IMR-90 (cell line): ENCODE data around the gene SDC4.

Experiments used
- CEBPB ChIP-seq: IDR thresholded peaks from 2 replicates; pipeline ENCODE4 v1.6.1; 2012; ENCODE audit warnings: low read depth, low read length, improper control_type of control experiment
- CHD1 ChIP-seq: IDR thresholded peaks from 2 replicates; pipeline ENCODE4 v1.6.1; 2012; ENCODE audit warnings: low read depth, low read length, improper control_type of control experiment
- MAZ ChIP-seq: IDR thresholded peaks from 2 replicates; pipeline ENCODE4 v1.6.1; 2012; ENCODE audit warnings: low read depth, mild to moderate bottlenecking, low read length, improper control_type of control experiment, moderate library complexity, borderline replicate concordance
- MXI1 ChIP-seq: IDR thresholded peaks from 2 replicates; pipeline ENCODE4 v1.6.1; 2012; ENCODE audit warnings: low read depth, mild to moderate bottlenecking, low read length, moderate library complexity, borderline replicate concordance
- NFE2L2 ChIP-seq: fragments of 150-350 bp; IDR thresholded peaks from 2 replicates; pipeline ENCODE4 v1.6.1; 2016; ENCODE audit warnings: low read depth, mild to moderate bottlenecking, low read length
- POLR2A ChIP-seq: IDR thresholded peaks from 2 replicates; pipeline ENCODE4 v1.6.1; 2012; ENCODE audit warnings: mild to moderate bottlenecking, low read depth, low read length
- RAD21 ChIP-seq: IDR thresholded peaks from 2 replicates; pipeline ENCODE4 v1.6.1; 2012; ENCODE audit warnings: low read length, improper control_type of control experiment
- TF ChIP-seq, protein P1 (sequence below): conservative IDR thresholded peaks from 2 replicates; pipeline ENCODE4 v1.5.1; 2012; ENCODE audit warnings: mild to moderate bottlenecking, low read depth, low read length, improper control_type of control experiment
- TF ChIP-seq, protein P2 (sequence below): fragments of 150-350 bp; IDR thresholded peaks from 2 replicates; pipeline ENCODE4 v1.6.1; 2017; ENCODE audit warnings: mild to moderate bottlenecking, antibody characterized with exemption, low read length, low read depth
- TF ChIP-seq, protein P3 (sequence below): fragments of 150-350 bp; IDR thresholded peaks from 2 replicates; pipeline ENCODE4 v1.6.1; 2016; ENCODE audit warnings: low read depth, mild to moderate bottlenecking, low read length, moderate library complexity, borderline replicate concordance

DNA sequence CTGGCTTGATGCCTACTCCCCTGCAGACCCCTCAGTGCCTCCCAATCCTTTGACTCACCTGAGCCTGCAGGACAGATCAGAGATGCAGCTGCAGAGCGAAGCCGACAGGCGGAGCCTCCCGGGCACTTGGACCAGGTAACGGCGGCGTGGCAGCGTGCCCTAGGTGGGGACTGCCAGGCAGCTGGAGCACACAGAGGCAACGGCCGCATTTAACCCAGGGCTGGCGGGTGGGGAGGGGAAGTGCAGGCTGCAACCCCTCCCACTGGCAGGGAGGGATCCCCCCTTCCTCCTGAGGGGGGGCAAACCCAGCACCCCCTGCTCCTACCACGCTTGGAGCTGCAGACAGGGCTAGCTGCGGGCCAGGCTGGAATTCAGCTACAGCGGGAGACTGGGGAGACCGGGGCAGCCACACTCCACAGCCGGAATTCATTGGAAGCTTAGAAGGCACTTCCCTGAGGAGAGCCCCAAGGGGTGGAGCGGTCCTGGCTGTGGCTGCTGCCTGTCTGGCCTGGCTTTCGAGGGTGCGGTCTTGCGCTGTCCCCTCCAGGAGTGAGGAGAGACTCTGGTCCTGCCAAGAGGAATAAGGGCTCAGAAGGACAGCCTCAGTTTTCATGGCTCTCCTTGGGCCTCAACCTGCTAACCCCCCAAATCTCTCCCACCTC, 40.0 kb downstream of the SDC4 start, which contains the start of gene MATN4:
- TF ChIP-seq, protein P1, sequence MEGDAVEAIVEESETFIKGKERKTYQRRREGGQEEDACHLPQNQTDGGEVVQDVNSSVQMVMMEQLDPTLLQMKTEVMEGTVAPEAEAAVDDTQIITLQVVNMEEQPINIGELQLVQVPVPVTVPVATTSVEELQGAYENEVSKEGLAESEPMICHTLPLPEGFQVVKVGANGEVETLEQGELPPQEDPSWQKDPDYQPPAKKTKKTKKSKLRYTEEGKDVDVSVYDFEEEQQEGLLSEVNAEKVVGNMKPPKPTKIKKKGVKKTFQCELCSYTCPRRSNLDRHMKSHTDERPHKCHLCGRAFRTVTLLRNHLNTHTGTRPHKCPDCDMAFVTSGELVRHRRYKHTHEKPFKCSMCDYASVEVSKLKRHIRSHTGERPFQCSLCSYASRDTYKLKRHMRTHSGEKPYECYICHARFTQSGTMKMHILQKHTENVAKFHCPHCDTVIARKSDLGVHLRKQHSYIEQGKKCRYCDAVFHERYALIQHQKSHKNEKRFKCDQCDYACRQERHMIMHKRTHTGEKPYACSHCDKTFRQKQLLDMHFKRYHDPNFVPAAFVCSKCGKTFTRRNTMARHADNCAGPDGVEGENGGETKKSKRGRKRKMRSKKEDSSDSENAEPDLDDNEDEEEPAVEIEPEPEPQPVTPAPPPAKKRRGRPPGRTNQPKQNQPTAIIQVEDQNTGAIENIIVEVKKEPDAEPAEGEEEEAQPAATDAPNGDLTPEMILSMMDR: no peak
- TF ChIP-seq POLR2A: no peak
- TF ChIP-seq RAD21: no peak
- no peak for TF ChIP-seq CHD1
- no peak for TF ChIP-seq MXI1
- no peak for TF ChIP-seq MAZ
- TF ChIP-seq, protein P2, sequence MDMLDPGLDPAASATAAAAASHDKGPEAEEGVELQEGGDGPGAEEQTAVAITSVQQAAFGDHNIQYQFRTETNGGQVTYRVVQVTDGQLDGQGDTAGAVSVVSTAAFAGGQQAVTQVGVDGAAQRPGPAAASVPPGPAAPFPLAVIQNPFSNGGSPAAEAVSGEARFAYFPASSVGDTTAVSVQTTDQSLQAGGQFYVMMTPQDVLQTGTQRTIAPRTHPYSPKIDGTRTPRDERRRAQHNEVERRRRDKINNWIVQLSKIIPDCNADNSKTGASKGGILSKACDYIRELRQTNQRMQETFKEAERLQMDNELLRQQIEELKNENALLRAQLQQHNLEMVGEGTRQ: no peak
- no peak for TF ChIP-seq NFE2L2
- no peak for TF ChIP-seq CEBPB
- TF ChIP-seq, protein P3, sequence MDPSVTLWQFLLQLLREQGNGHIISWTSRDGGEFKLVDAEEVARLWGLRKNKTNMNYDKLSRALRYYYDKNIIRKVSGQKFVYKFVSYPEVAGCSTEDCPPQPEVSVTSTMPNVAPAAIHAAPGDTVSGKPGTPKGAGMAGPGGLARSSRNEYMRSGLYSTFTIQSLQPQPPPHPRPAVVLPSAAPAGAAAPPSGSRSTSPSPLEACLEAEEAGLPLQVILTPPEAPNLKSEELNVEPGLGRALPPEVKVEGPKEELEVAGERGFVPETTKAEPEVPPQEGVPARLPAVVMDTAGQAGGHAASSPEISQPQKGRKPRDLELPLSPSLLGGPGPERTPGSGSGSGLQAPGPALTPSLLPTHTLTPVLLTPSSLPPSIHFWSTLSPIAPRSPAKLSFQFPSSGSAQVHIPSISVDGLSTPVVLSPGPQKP: no peak
